OCI-LY1 (cell line): ENCODE data around the gene TENM4.

Experiments used
- CTCF ChIP-seq: fragments of 200-600 bp; sonication (generic), shearing (Covaris generic); IDR thresholded peaks from 2 replicates; pipeline ENCODE4 v1.5.1; 2017; ENCODE audit warnings: mild to moderate bottlenecking, antibody characterized with exemption, low read length, moderate library complexity, mixed read lengths
- EZH2 ChIP-seq: fragments of 200-600 bp; sonication (generic), shearing (Covaris generic); IDR thresholded peaks from 2 replicates; pipeline ENCODE4 v1.8.0; 2017; ENCODE audit warnings: borderline replicate concordance, mixed run types, mild to moderate bottlenecking, antibody characterized with exemption, low read length, moderate library complexity, mixed read lengths

GRCh38 chr11:79458709-79459108, 17.9 kb upstream of the TENM4 start:
- TF ChIP-seq EZH2 (no peak), CTCF (no peak)
